Lower leg skin (tissue), 3 donors: ENCODE measurements around the gene CEP104.

ENCODE experiments used
- POLR2A ChIP-seq, 2 donors: fragments of 450-650 bp; IDR thresholded peaks; one replicate each; pipeline ENCODE4 v1.6.1; 2016 to 2017; ENCODE audit warnings: antibody characterized with exemption in 2 of 2, mild to moderate bottlenecking in 1 of 2, moderate library complexity in 1 of 2
- TF ChIP-seq, protein P1 (sequence below), 3 donors: fragments of 450-650 bp; IDR thresholded peaks; one replicate each; pipeline ENCODE4 v1.5.1; 2016; ENCODE audit warnings: antibody characterized with exemption in 3 of 3, mild to moderate bottlenecking in 3 of 3, moderate library complexity in 2 of 3

DNA sequence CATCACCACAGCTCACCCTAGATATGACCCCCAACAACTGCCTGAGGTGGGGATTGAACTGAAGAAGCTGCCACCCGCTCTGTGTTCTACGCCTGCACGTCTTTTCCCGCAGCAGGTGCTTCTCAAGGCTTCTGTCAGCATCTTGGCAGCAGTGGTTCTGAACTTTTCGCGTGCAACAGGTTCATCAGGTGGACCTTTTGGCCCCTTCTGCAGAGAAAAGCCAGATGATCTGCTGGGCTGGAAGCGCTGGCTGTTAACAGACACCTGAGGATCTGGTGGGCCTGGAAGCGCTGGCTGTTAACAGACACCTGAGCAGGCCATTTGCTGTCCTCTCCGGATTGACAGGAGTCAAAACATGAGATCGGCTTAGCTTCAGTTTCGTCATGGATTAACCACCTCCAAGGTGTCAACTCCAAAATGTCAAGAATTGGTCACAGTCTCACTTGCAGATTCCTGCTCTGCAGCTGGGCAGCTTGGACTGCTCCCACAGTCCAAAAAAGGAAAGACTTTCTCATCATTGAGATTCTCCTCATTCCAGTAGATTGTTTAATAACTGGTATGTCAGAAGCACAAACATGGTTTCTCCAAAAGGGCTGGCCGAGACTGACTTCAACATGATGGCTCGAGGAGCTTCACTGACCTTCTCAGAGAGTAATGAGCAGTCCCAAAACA lies 38.4 kb upstream of the CEP104 start:
- TF ChIP-seq, protein P1, sequence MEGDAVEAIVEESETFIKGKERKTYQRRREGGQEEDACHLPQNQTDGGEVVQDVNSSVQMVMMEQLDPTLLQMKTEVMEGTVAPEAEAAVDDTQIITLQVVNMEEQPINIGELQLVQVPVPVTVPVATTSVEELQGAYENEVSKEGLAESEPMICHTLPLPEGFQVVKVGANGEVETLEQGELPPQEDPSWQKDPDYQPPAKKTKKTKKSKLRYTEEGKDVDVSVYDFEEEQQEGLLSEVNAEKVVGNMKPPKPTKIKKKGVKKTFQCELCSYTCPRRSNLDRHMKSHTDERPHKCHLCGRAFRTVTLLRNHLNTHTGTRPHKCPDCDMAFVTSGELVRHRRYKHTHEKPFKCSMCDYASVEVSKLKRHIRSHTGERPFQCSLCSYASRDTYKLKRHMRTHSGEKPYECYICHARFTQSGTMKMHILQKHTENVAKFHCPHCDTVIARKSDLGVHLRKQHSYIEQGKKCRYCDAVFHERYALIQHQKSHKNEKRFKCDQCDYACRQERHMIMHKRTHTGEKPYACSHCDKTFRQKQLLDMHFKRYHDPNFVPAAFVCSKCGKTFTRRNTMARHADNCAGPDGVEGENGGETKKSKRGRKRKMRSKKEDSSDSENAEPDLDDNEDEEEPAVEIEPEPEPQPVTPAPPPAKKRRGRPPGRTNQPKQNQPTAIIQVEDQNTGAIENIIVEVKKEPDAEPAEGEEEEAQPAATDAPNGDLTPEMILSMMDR (IDR thresholded peaks at IDR 0.05), result no peak
- TF ChIP-seq POLR2A (IDR thresholded peaks at IDR 0.05), result no peak
